Right renal cortex interstitium (tissue), 3 donors: ENCODE data around the gene MYMK. TPM values are rescaled to one million over a fixed set of nuclear protein-coding genes. Genes with fewer than 3 reads are reported as not detected.
"Not testable (repeated sequence)": the region's sequence is repeated elsewhere in the genome, so short reads cannot be mapped to it uniquely, and the experiment has no call there.

Experiments
- DNase-seq, 3 donors: peaks; one replicate each; pipeline ENCODE4 v3.0.0-alpha.2; 2013; ENCODE audit warnings: low read depth in 3 of 3, low spot score in 2 of 3
- polyA plus RNA-seq, 3 donors: library from polyadenylated mRNA; unstranded; fragments of 120-200 nt; gene quantifications; one replicate each; pipeline ENCODE4 v1.2.1, GENCODE V29; 2013; ENCODE audit not compliant: insufficient read length in 3 of 3

The MYMK gene
- polyA plus RNA-seq: not detected

GRCh38 chr9:133524679-133525228, at the start of gene MYMK:
Gene MYMK (minus strand): TSS chr9:133524959. CDS start chr9:133524844, 115 bp downstream.
- DNase-seq: no peak

- no peak for DNase-seq
These were observed 49.2 kb upstream of the MYMK start for GRCh38 chr9:133573791-133574515.

GRCh38 chr9:133572821-133573361, 48.1 kb upstream of the MYMK start:
- DNase-seq: no peak

- DNase-seq: no peak
These were observed 47.3 kb upstream of the MYMK start for GRCh38 chr9:133571896-133572595.

GRCh38 chr9:133571391-133571890, 46.7 kb upstream of the MYMK start:
- DNase-seq: no peak

GRCh38 chr9:133570691-133571080, 45.9 kb upstream of the MYMK start:
- DNase-seq: no peak

- no peak for DNase-seq
These were observed 45.3 kb upstream of the MYMK start for GRCh38 chr9:133569891-133570690.

GRCh38 chr9:133569121-133569785, 44.5 kb upstream of the MYMK start:
- no peak for DNase-seq

- no peak for DNase-seq
These were observed 43.4 kb upstream of the MYMK start for GRCh38 chr9:133568186-133568585.

GRCh38 chr9:133566817-133567216, 42.1 kb upstream of the MYMK start:
- no peak for DNase-seq

- no peak for DNase-seq
These were observed 41.6 kb upstream of the MYMK start for GRCh38 chr9:133566382-133566781.

- DNase-seq: no peak
These were observed 39.8 kb upstream of the MYMK start for GRCh38 chr9:133564451-133565116.

GRCh38 chr9:133563814-133564213, 39.1 kb upstream of the MYMK start:
- not testable (repeated sequence) for DNase-seq

GRCh38 chr9:133563291-133563796, 38.6 kb upstream of the MYMK start:
- no peak for DNase-seq

GRCh38 chr9:133562611-133563290, 38.0 kb upstream of the MYMK start:
- no peak for DNase-seq

- DNase-seq: no peak
These were observed 37.3 kb upstream of the MYMK start for GRCh38 chr9:133561976-133562554.

- DNase-seq: no peak
These were observed 36.2 kb upstream of the MYMK start for GRCh38 chr9:133560944-133561343.

- DNase-seq: no peak
These were observed 35.6 kb upstream of the MYMK start for GRCh38 chr9:133560311-133560710.
